VCaP (cell line): ENCODE measurements around the gene ATP6V1A.

ENCODE experiments used
- H3K27ac ChIP-seq: fragments of 450-650 bp; 2 replicates; pipeline ENCODE4 v1.5.1; 2017
- TF ChIP-seq, protein P1 (sequence below): fragments of 450-650 bp; conservative IDR thresholded peaks from 2 replicates; pipeline ENCODE4 v1.5.1; 2017; ENCODE audit warnings: mild to moderate bottlenecking, moderate library complexity

ATP6V1A gene

GRCh38 chr3:113828600-113828999 lies 81.8 kb downstream of the ATP6V1A start:
- no peak overlapping the region for H3K27ac ChIP-seq
- TF ChIP-seq, protein P1, sequence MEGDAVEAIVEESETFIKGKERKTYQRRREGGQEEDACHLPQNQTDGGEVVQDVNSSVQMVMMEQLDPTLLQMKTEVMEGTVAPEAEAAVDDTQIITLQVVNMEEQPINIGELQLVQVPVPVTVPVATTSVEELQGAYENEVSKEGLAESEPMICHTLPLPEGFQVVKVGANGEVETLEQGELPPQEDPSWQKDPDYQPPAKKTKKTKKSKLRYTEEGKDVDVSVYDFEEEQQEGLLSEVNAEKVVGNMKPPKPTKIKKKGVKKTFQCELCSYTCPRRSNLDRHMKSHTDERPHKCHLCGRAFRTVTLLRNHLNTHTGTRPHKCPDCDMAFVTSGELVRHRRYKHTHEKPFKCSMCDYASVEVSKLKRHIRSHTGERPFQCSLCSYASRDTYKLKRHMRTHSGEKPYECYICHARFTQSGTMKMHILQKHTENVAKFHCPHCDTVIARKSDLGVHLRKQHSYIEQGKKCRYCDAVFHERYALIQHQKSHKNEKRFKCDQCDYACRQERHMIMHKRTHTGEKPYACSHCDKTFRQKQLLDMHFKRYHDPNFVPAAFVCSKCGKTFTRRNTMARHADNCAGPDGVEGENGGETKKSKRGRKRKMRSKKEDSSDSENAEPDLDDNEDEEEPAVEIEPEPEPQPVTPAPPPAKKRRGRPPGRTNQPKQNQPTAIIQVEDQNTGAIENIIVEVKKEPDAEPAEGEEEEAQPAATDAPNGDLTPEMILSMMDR: no peak

DNA sequence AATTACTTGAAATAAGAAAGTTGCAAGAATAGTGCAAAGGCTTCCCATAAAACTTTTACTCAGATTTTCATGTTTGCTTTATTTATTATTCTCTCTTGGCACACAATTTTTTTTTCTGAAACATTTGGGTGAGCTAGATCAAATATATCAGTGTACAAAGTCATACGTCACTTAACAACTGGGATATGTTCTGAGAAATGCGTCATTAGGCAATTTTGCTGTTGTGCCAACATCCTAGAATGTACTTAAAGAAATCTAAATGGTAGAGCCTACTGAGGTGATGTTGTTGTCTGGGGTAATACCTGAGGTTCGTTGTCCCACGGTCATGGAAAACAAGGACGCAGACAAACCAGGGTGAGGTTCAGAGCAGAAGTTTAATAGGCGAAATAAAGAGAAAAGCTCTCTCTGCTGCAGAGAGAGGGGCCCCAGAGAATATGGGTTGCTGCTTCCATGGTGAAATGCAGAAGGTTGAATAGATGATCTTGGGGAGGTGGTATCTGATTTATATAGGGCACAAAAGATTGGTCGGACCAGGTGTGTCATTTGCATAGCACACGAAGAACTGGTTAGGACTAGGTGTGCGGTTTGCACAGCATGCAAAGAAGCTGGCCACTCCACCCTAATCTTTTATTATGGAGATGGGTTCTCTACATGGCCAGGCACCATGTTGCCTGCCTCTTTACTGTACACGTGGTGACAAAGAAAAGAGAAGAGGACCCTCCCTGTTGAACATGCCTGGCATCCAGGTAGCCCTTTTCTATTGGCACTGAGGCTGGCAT lies 82.9 kb downstream of the ATP6V1A start:
- H3K27ac ChIP-seq: no peak overlapping the region
- TF ChIP-seq, protein P1: no peak

- TF ChIP-seq, protein P1: no peak
- no peak overlapping the region for H3K27ac ChIP-seq
Observed at GRCh38 chr3:113831103-113831355, 84.2 kb downstream of the ATP6V1A start.

GRCh38 chr3:113832477-113833164 lies 85.8 kb downstream of the ATP6V1A start:
- H3K27ac ChIP-seq: no peak overlapping the region
- TF ChIP-seq, protein P1: no peak

GRCh38 chr3:113834983-113835382 lies 88.1 kb downstream of the ATP6V1A start:
- H3K27ac ChIP-seq: no peak overlapping the region
- TF ChIP-seq, protein P1: no peak

DNA sequence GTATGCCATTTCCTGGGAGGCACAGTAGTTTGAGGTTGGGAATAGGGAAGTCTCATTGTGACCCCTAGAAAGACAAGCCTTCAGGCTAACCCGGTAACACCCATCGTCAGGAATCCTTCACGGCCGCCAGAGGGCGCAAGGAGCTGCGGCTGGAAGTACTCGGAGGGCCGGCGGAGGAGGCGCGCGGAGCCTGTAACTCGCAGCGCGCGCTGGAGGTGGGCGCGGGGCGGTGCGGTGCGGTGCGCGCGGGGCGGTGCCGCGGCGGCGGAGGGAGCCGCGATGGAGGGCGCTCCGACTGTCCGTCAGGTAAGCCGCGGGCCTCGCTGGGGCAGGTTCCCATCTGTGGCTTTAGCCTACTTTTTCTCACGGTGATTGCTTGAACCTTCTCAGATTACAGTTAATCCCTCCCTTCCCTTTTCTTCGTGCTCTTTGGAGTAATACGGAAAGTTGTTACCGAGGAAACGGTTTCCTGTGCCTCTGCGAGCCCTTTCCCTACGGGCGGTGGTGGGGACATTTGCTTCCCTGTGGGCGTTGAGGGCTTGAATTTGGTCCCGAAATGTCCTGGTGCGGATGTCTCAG lies 91.9 kb downstream of the ATP6V1A start, which contains the start of gene GRAMD1C:
Gene GRAMD1C (plus strand): TSS at position 158 of the 579 bp plus-strand sequence. CDS start 122 bp downstream, at position 280.
- H3K27ac ChIP-seq: peak within 1 kb of the TSS; percentile 42; the same call in 1 of the 2 replicates
- TF ChIP-seq, protein P1: peak; percentile 94

GRCh38 chr3:113839551-113839950 lies 92.7 kb downstream of the ATP6V1A start:
- TF ChIP-seq, protein P1: no peak
- no peak overlapping the region for H3K27ac ChIP-seq
